SU-DHL-6 (cell line): ENCODE measurements around the gene ZNF146.

Experiments
- EZH2phosphoT487 ChIP-seq: fragments of 200-600 bp; sonication (generic), shearing (Covaris generic); conservative IDR thresholded peaks from 2 replicates; pipeline ENCODE4 v1.6.1; 2018; ENCODE audit warnings: mild to moderate bottlenecking, antibody characterized with exemption, low read length, moderate library complexity, mixed read lengths
- TF ChIP-seq, protein P1 (sequence below): fragments of 200-600 bp; sonication (generic); IDR thresholded peaks from one replicate; pipeline ENCODE4 v1.5.1; 2017; ENCODE audit warnings: antibody characterized with exemption, mild to moderate bottlenecking, low read length, moderate library complexity; ENCODE audit not compliant: insufficient read depth, poor library complexity, severe bottlenecking

DNA sequence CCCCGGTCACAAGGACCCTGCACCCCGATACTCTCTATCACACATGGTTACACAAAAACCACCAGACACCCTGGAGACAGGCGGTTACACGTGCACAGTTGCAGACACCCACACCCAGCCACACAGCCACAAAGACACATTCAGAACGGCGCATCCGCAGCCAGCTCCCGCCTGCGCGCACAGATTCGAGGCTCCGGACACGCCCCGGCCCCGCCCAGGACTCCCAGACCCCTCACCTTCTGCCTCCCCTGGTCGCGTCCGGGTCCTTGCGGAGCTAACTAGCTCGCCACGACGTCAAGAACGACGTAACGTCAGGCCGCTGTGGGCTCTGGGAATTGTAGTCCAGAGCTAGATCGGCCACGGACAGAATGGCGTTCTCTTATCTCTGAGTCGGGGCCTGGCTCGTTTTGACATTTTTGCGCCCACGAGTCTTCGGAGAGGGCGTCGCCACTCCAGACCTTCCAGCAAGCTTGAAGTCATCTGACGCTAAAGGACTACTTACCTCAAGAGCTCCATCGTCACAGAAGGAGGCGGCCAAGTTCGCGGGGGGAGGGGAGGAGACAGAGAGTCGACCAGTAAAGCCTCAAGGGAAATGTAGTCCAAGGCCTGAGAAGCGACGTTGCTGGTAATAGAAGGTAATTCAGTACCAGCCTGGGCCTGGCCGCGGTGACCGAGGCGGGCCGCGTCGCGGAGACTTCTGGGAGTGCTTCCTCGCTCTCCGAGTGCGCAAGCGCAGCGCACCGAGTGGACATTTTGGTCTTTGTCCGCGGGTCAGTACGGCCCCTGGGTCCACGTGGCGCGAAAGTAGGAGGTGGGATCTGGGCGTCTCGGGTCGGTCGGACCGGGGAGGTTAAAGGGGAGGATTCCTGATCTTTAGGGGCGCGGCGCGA is at the start of gene ZNF146, which contains the start of gene ZNF565:
- TF ChIP-seq, protein P1, sequence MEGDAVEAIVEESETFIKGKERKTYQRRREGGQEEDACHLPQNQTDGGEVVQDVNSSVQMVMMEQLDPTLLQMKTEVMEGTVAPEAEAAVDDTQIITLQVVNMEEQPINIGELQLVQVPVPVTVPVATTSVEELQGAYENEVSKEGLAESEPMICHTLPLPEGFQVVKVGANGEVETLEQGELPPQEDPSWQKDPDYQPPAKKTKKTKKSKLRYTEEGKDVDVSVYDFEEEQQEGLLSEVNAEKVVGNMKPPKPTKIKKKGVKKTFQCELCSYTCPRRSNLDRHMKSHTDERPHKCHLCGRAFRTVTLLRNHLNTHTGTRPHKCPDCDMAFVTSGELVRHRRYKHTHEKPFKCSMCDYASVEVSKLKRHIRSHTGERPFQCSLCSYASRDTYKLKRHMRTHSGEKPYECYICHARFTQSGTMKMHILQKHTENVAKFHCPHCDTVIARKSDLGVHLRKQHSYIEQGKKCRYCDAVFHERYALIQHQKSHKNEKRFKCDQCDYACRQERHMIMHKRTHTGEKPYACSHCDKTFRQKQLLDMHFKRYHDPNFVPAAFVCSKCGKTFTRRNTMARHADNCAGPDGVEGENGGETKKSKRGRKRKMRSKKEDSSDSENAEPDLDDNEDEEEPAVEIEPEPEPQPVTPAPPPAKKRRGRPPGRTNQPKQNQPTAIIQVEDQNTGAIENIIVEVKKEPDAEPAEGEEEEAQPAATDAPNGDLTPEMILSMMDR: no peak
- TF ChIP-seq EZH2phosphoT487: no peak
